ENCODE measurements around the gene KCNJ15. TPM values are rescaled to one million over a fixed set of nuclear protein-coding genes. Genes with fewer than 3 reads are reported as not detected.

KCNJ15 gene
- total RNA-seq, 5 donors from 2014 or later (not counting 1 experiment from before 2014, with no cell fraction given) = 0.09 to 0.66 (median 0.43) TPM

GRCh38 chr21:38221594-38221993 lies 35.2 kb upstream of the KCNJ15 start:
- Histone ChIP-seq H3K9me3 (no peaks in the 10 kb centered on the region), H3K36me3 (ENCODE audit: control insufficient read depth in 2 of 2, extremely low read depth in 1 of 2, insufficient read depth in 1 of 2, low read length in 1 of 2) (no peaks in the 10 kb centered on the region), H3K27me3 (replicated peaks in 1 of 2; ENCODE audit: control insufficient read depth in 2 of 2, extremely low read depth in 1 of 2, insufficient read depth in 2 of 2, low read length in 1 of 2) (no peaks in the 10 kb centered on the region), H3K4me1 (ENCODE audit: control insufficient read depth in 1 of 2, extremely low read depth in 1 of 2, insufficient read depth in 2 of 2, low read length in 2 of 2) (no peaks in the 10 kb centered on the region), H3K4me3 (ENCODE audit: control insufficient read depth in 1 of 2, extremely low read depth in 1 of 2, low read length in 1 of 2) (no peak overlapping the region), H3K27ac (ENCODE audit: low read length) (no peak overlapping the region)
- H3K9me3 Mint-ChIP-seq = peaks cover 9 to 26% (median 20%) of the 10 kb centered on the region in 3 donors
- CTCF ChIA-PET = no interaction called here
- POLR2A ChIA-PET = no interaction called here
- DNase-seq = no peak
- WGBS (ENCODE audit: insufficient coverage) = no CpG with 5 or more reads among the region's 1 CpG
- peaks cover 3 to 6% (median 3%) of the 10 kb centered on the region in 3 donors for H3K4me1 Mint-ChIP-seq
- no peak overlapping the region for H3K4me3 Mint-ChIP-seq
- H3K27ac Mint-ChIP-seq = no peak overlapping the region
- H3K27me3 Mint-ChIP-seq = no peaks in the 10 kb centered on the region
- ATAC-seq (replicated peaks in 1 of 4) = no peak
- no peaks in the 10 kb centered on the region for H3K36me3 Mint-ChIP-seq

- H3K27ac Mint-ChIP-seq = no peak overlapping the region
- no peaks in the 10 kb centered on the region for H3K9me3 ChIP-seq
- WGBS (ENCODE audit: insufficient coverage) = 92% methylated on average over 5 of the region's 6 CpGs
- no peak overlapping the region for H3K4me3 ChIP-seq (ENCODE audit: control insufficient read depth in 1 of 2, extremely low read depth in 1 of 2, low read length in 1 of 2)
- H3K27ac ChIP-seq (ENCODE audit: low read length) = no peak overlapping the region
- H3K4me1 ChIP-seq (ENCODE audit: control insufficient read depth in 1 of 2, extremely low read depth in 1 of 2, insufficient read depth in 2 of 2, low read length in 2 of 2) = no peaks in the 10 kb centered on the region
- no peak for DNase-seq
- ChIA-PET POLR2A (no interaction called here), CTCF (no interaction called here)
- H3K4me1 Mint-ChIP-seq = peaks cover 2 to 4% (median 3%) of the 10 kb centered on the region in 3 donors
- H3K4me3 Mint-ChIP-seq = no peak overlapping the region
- ATAC-seq (replicated peaks in 1 of 4) = no peak
- no peaks in the 10 kb centered on the region for H3K27me3 Mint-ChIP-seq
- no peaks in the 10 kb centered on the region for H3K27me3 ChIP-seq (replicated peaks in 1 of 2; ENCODE audit: control insufficient read depth in 2 of 2, extremely low read depth in 1 of 2, insufficient read depth in 2 of 2, low read length in 1 of 2)
- H3K9me3 Mint-ChIP-seq = peaks cover 15 to 38% (median 32%) of the 10 kb centered on the region in 3 donors
- no peaks in the 10 kb centered on the region for H3K36me3 ChIP-seq (ENCODE audit: control insufficient read depth in 2 of 2, extremely low read depth in 1 of 2, insufficient read depth in 1 of 2, low read length in 1 of 2)
- H3K36me3 Mint-ChIP-seq = no peaks in the 10 kb centered on the region
These were observed 32.8 kb upstream of the KCNJ15 start for GRCh38 chr21:38223893-38224540.

- Histone ChIP-seq H3K4me3 (ENCODE audit: control insufficient read depth in 1 of 2, extremely low read depth in 1 of 2, low read length in 1 of 2) (no peak overlapping the region), H3K9me3 (no peaks in the 10 kb centered on the region), H3K36me3 (ENCODE audit: control insufficient read depth in 2 of 2, extremely low read depth in 1 of 2, insufficient read depth in 1 of 2, low read length in 1 of 2) (no peaks in the 10 kb centered on the region), H3K27me3 (replicated peaks in 1 of 2; ENCODE audit: control insufficient read depth in 2 of 2, extremely low read depth in 1 of 2, insufficient read depth in 2 of 2, low read length in 1 of 2) (no peaks in the 10 kb centered on the region), H3K4me1 (ENCODE audit: control insufficient read depth in 1 of 2, extremely low read depth in 1 of 2, insufficient read depth in 2 of 2, low read length in 2 of 2) (no peaks in the 10 kb centered on the region), H3K27ac (ENCODE audit: low read length) (no peak overlapping the region)
- ChIA-PET POLR2A (no interaction called here), CTCF (no interaction called here)
- no peaks in the 10 kb centered on the region for H3K27me3 Mint-ChIP-seq
- H3K4me3 Mint-ChIP-seq = no peak overlapping the region
- no peak for ATAC-seq (replicated peaks in 1 of 4)
- H3K9me3 Mint-ChIP-seq = peaks cover 23 to 57% (median 40%) of the 10 kb centered on the region in 3 donors
- no peaks in the 10 kb centered on the region for H3K4me1 Mint-ChIP-seq
- no peak overlapping the region for H3K27ac Mint-ChIP-seq
- H3K36me3 Mint-ChIP-seq = no peaks in the 10 kb centered on the region
- no peak for DNase-seq
These were observed 29.4 kb upstream of the KCNJ15 start for GRCh38 chr21:38227401-38227800.

GRCh38 chr21:38228115-38228514 lies 28.7 kb upstream of the KCNJ15 start:
- H3K27ac ChIP-seq (ENCODE audit: low read length) = no peak overlapping the region
- CTCF ChIA-PET = no interaction called here
- DNase-seq (no peak), ATAC-seq (replicated peaks in 1 of 4) (no peak)
- H3K27me3 ChIP-seq (replicated peaks in 1 of 2; ENCODE audit: control insufficient read depth in 2 of 2, extremely low read depth in 1 of 2, insufficient read depth in 2 of 2, low read length in 1 of 2) = no peaks in the 10 kb centered on the region
- Mint-ChIP-seq H3K36me3 (no peaks in the 10 kb centered on the region), H3K4me3 (no peak overlapping the region), H3K27ac (no peak overlapping the region), H3K27me3 (no peaks in the 10 kb centered on the region), H3K9me3 (peaks cover 23 to 51% (median 36%) of the 10 kb centered on the region in 3 donors), H3K4me1 (no peaks in the 10 kb centered on the region)
- no peak overlapping the region for H3K4me3 ChIP-seq (ENCODE audit: control insufficient read depth in 1 of 2, extremely low read depth in 1 of 2, low read length in 1 of 2)
- POLR2A ChIA-PET = no interaction called here
- H3K36me3 ChIP-seq (ENCODE audit: control insufficient read depth in 2 of 2, extremely low read depth in 1 of 2, insufficient read depth in 1 of 2, low read length in 1 of 2) = no peaks in the 10 kb centered on the region
- no CpG with 5 or more reads among the region's 6 CpGs for WGBS (ENCODE audit: insufficient coverage)
- no peaks in the 10 kb centered on the region for H3K4me1 ChIP-seq (ENCODE audit: control insufficient read depth in 1 of 2, extremely low read depth in 1 of 2, insufficient read depth in 2 of 2, low read length in 2 of 2)
- no peaks in the 10 kb centered on the region for H3K9me3 ChIP-seq

GRCh38 chr21:38228537-38228936 lies 28.3 kb upstream of the KCNJ15 start:
- CTCF ChIA-PET = no interaction called here
- H3K36me3 ChIP-seq (ENCODE audit: control insufficient read depth in 2 of 2, extremely low read depth in 1 of 2, insufficient read depth in 1 of 2, low read length in 1 of 2) = no peaks in the 10 kb centered on the region
- H3K4me3 ChIP-seq (ENCODE audit: control insufficient read depth in 1 of 2, extremely low read depth in 1 of 2, low read length in 1 of 2) = no peak overlapping the region
- no peaks in the 10 kb centered on the region for H3K36me3 Mint-ChIP-seq
- no peak for ATAC-seq (replicated peaks in 1 of 4)
- no CpG with 5 or more reads among the region's 3 CpGs for WGBS (ENCODE audit: insufficient coverage)
- no peak for DNase-seq
- H3K9me3 ChIP-seq = no peaks in the 10 kb centered on the region
- H3K4me1 Mint-ChIP-seq = no peaks in the 10 kb centered on the region
- no peak overlapping the region for H3K27ac Mint-ChIP-seq
- peaks cover 20 to 48% (median 36%) of the 10 kb centered on the region in 3 donors for H3K9me3 Mint-ChIP-seq
- H3K27me3 ChIP-seq (replicated peaks in 1 of 2; ENCODE audit: control insufficient read depth in 2 of 2, extremely low read depth in 1 of 2, insufficient read depth in 2 of 2, low read length in 1 of 2) = no peaks in the 10 kb centered on the region
- H3K27me3 Mint-ChIP-seq = no peaks in the 10 kb centered on the region
- POLR2A ChIA-PET = no interaction called here
- no peak overlapping the region for H3K27ac ChIP-seq (ENCODE audit: low read length)
- no peaks in the 10 kb centered on the region for H3K4me1 ChIP-seq (ENCODE audit: control insufficient read depth in 1 of 2, extremely low read depth in 1 of 2, insufficient read depth in 2 of 2, low read length in 2 of 2)
- no peak overlapping the region for H3K4me3 Mint-ChIP-seq

- Histone ChIP-seq H3K9me3 (no peaks in the 10 kb centered on the region), H3K27ac (ENCODE audit: low read length) (no peak overlapping the region), H3K4me3 (ENCODE audit: control insufficient read depth in 1 of 2, extremely low read depth in 1 of 2, low read length in 1 of 2) (no peak overlapping the region), H3K27me3 (replicated peaks in 1 of 2; ENCODE audit: control insufficient read depth in 2 of 2, extremely low read depth in 1 of 2, insufficient read depth in 2 of 2, low read length in 1 of 2) (no peaks in the 10 kb centered on the region), H3K4me1 (ENCODE audit: control insufficient read depth in 1 of 2, extremely low read depth in 1 of 2, insufficient read depth in 2 of 2, low read length in 2 of 2) (no peaks in the 10 kb centered on the region), H3K36me3 (ENCODE audit: control insufficient read depth in 2 of 2, extremely low read depth in 1 of 2, insufficient read depth in 1 of 2, low read length in 1 of 2) (no peaks in the 10 kb centered on the region)
- POLR2A ChIA-PET = no interaction called here
- WGBS (ENCODE audit: insufficient coverage) = 100% methylated on average over 3 of the region's 9 CpGs
- Mint-ChIP-seq H3K27ac (no peak overlapping the region), H3K9me3 (peaks cover 14 to 39% (median 31%) of the 10 kb centered on the region in 3 donors), H3K27me3 (no peaks in the 10 kb centered on the region), H3K4me3 (no peak overlapping the region), H3K4me1 (no peaks in the 10 kb centered on the region), H3K36me3 (no peaks in the 10 kb centered on the region)
- ATAC-seq (replicated peaks in 1 of 4) (no peak), DNase-seq (no peak)
- CTCF ChIA-PET = no interaction called here
These were observed 27.4 kb upstream of the KCNJ15 start for GRCh38 chr21:38229260-38229877.
